ENCODE results near the gene OR2L3.
"Not testable (repeated sequence)": the region's sequence is repeated elsewhere in the genome, so short reads cannot be mapped to it uniquely, and the experiment has no call there.

Gene OR2L3, protein sequence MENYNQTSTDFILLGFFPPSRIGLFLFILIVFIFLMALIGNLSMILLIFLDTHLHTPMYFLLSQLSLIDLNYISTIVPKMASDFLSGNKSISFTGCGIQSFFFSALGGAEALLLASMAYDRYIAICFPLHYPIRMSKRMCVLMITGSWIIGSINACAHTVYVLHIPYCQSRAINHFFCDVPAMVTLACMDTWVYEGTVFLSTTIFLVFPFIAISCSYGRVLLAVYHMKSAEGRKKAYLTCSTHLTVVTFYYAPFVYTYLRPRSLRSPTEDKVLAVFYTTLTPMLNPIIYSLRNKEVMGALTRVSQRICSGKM

GRCh38 chr1:248046536-248046935 lies at the start of gene OR2L3:
OR2L3 (plus strand) TSS chr1:248046836; CDS start chr1:248060682, 13,846 bp downstream.
- DNase-seq (ENCODE audit: low read depth in 1 of 2, low spot score in 1 of 2): no peak

- no peak for DNase-seq (ENCODE audit: low read depth in 1 of 2, low spot score in 1 of 2)
Observed at GRCh38 chr1:247998811-247999210, 47.8 kb upstream of the OR2L3 start.

GRCh38 chr1:248000169-248000568 lies 46.5 kb upstream of the OR2L3 start:
- no peak for DNase-seq (ENCODE audit: low read depth in 1 of 2, low spot score in 1 of 2)

DNA sequence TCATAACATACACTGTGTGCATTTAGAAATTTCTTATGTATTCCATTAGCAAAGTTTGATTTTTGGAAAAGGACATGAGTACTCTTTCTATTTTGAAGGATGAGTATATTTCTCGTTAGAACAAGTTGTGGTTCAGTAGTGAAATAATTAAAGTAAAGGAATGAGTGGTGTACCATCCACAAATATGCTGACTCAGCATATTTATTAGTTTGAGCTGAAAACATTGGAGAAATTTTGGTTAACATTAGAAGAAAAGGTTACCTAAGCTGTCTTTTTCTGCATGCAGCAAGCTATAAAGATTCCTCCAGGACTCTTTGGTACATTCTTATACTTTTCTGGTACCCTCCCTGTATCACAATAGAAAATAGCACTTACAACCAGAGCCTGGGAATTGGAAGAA lies 38.9 kb upstream of the OR2L3 start:
- DNase-seq (ENCODE audit: low read depth in 1 of 2, low spot score in 1 of 2): no peak

GRCh38 chr1:248009681-248010080 lies 37.0 kb upstream of the OR2L3 start:
- no peak for DNase-seq (ENCODE audit: low read depth in 1 of 2, low spot score in 1 of 2)

DNA sequence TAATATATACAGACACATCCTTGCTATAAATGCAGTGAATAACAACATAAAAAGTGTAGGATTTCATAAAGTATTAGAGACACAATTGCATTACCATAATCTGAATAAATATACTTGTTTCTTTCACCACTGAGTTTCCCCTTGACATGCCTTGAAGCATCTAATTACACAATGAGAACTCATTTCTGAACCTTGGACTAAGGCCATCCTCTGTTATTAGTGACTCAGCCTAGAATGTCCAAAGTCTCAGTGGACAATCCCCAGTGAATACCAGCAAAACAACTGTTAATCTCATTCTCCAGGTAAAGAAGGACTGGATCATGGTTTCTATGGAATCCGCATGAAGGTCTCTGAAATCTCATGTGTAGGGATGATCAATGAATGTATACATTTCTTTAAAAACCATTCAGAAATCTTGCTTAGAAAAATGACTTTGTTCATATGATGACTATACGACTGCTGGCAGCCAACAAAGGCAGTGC lies 33.4 kb upstream of the OR2L3 start, which contains the start of gene OR2L5:
TSS of gene OR2L5 (plus strand) at position 432 of the 482 bp plus-strand sequence. CDS start 8,288 bp downstream, outside the sequence.
- no peak for DNase-seq (ENCODE audit: low read depth in 1 of 2, low spot score in 1 of 2)

DNA sequence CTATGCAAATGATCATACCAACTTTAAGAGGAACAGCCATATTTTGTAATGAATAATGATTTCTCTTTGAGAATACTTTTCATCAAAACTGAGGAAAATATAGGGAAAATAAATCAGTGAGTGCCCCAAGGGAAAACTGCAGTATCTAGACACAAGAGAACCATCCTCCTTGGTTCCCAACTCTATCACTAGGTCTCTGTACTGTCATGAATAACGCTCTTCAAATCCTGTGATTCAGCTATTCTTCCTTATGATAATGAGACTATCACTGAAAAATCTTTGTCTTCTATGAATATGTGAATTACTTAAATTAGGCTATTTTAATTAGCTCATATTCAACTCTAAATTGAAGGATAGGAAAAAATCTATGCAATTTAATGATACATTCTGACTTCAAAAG lies 30.8 kb upstream of the OR2L3 start:
- no peak for DNase-seq (ENCODE audit: low read depth in 1 of 2, low spot score in 1 of 2)

- no peak for DNase-seq (ENCODE audit: low read depth in 1 of 2, low spot score in 1 of 2)
Observed at GRCh38 chr1:248029770-248030169, 16.9 kb upstream of the OR2L3 start, which contains the start of gene OR2L2. OR2L2 (plus strand) TSS chr1:248030070; CDS start chr1:248038268, 8,198 bp downstream.

- no peak for DNase-seq (ENCODE audit: low read depth in 1 of 2, low spot score in 1 of 2)
Observed at GRCh38 chr1:248045209-248045608, 1.4 kb upstream of the OR2L3 start.

DNA sequence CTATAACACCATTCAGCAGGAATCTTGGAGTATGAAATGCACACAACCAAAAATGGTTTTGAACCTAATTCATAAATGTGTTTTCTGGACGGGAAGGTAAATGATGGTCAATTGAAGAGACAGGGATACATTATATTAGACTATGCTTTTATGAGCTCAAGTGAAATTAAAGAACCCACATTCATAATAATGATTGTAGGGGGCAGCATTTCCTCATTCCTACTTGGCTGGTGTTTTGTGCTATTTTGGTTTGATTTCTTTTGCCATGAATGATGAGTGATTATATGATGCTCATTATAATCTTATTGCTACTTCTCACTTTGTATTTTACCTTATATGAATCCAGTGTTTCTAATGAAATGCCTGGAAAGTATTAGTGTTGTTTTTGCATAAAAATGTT lies 372 bp downstream of the OR2L3 start:
- DNase-seq (ENCODE audit: low read depth in 1 of 2, low spot score in 1 of 2): no peak

- no peak for DNase-seq (ENCODE audit: low read depth in 1 of 2, low spot score in 1 of 2)
Observed at GRCh38 chr1:248054671-248055070, 8.0 kb downstream of the OR2L3 start.

DNA sequence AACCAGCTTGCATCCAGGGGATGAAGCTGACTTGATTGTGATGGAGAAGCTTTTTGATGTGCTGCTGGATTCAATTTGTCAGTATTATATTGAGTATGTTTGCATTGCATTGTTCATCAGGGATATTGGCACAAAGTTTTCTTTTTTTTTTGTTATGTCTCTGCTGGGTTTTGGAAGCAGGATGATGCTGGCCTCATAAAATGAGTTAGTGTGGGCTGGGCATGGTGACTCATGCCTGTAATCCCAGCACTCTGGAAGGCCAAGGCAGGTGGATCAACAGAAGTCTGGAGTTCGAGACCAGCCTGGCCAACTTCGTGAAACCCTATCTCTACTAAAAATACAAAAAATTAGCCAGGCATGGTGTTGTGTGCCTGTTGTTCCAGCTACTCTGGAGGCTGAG lies 8.6 kb downstream of the OR2L3 start:
- no peak for DNase-seq (ENCODE audit: low read depth in 1 of 2, low spot score in 1 of 2)

DNA sequence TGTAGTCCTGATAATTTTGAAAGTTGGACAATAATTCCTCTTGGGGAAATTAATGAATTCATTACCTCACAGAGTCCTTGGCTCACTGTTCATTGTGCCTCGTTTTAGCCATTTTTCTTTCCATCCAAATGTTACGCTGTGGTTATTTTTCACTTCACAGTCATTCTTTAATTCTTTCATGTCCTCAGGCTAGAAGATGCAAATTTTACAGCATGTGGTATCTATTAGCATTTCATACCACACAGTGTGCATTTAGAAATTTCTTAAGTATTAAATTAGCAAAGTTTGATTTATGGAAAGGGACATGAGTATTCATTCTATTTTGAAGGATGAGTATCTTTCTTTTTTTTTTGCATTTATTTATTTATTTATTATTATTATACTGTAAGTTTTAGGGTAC lies 18.4 kb downstream of the OR2L3 start:
- DNase-seq (ENCODE audit: low read depth in 1 of 2, low spot score in 1 of 2): no peak

GRCh38 chr1:248065604-248066003 lies 19.0 kb downstream of the OR2L3 start:
- DNase-seq (ENCODE audit: low read depth in 1 of 2, low spot score in 1 of 2): no peak

DNA sequence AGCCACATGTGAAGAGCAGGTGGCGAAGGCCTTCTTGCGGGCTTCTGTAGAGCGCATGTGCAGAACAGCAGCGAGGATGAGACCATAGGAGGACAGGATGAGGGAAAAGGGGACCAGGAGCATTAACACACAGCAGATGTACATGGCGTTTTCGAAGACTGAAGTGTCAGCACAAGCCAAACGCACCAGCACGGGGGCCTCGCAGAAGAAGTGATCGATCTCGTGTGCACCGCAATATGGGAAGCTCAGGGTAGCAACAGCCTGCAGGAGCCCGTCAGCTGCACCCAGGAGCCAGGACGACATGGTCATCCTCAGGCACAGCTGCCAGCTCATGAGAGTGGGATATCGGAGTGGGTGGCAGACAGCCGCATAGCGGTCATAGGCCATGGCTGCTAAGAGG lies 37.2 kb downstream of the OR2L3 start:
- not testable (repeated sequence) for DNase-seq (ENCODE audit: low read depth in 1 of 2, low spot score in 1 of 2)

- no peak for DNase-seq (ENCODE audit: low read depth in 1 of 2, low spot score in 1 of 2)
Observed at GRCh38 chr1:248094884-248095283, 48.2 kb downstream of the OR2L3 start, which contains the start of gene OR2L13. OR2L13 (plus strand) TSS chr1:248095184; CDS start chr1:248099376, 4,192 bp downstream.

GRCh38 chr1:248098529-248098928 lies 51.9 kb downstream of the OR2L3 start:
- no peak for DNase-seq (ENCODE audit: low read depth in 1 of 2, low spot score in 1 of 2)

- no peak for DNase-seq (ENCODE audit: low read depth in 1 of 2, low spot score in 1 of 2)
Observed at GRCh38 chr1:248102847-248103246, 56.2 kb downstream of the OR2L3 start.

DNA sequence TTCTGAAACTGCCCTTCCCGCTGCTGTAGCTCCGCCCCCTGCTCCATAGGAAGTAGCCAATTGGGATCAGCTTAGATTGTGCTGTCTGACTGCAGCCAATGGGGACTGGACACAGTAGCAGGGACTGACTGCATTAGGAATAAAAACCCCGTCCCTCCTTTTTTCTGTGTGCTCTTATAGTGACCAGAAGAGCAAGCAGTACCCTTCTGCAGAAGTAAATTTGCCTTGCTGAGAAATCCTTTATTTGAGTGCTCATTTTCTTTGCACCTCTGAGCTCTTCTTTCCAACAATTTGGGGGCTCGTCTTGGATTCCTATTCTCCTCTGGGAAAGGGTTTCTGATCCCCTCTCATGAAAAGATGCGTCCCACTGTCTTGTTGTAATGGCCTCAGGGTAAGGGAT lies 64.5 kb downstream of the OR2L3 start:
- DNase-seq (ENCODE audit: low read depth in 1 of 2, low spot score in 1 of 2): no peak

Measured in activated T-helper 1 cell treated with anti-CD3 and anti-CD28 coated beads, Interleukin-2, amount 50 U/mL, for 16 hours (primary cell).